ENCODE measurements around the gene OTUB2. TPM values are rescaled to one million over a fixed set of nuclear protein-coding genes. Genes with fewer than 3 reads are reported as not detected.
A peak's percentile ranks its signal among the peaks of the same experiment; 100 is the strongest.

The OTUB2 gene
- total and polyA plus RNA-seq, 5 donors: 0.11 to 0.65 (median 0.34) TPM

- DNase-seq (peak in 2 of 3 donors; percentile 48 to 68), ATAC-seq (peak in 1 of 2 donors; percentile 31)
- H3K27ac ChIP-seq (ENCODE audit: low read length): no peak overlapping the region
- intact Hi-C loops (cut with DNase I): no loop called here
- H3K4me3 ChIP-seq (ENCODE audit: low read length): no peak overlapping the region
- peaks cover 9% of the 10 kb centered on the region for H3K4me1 ChIP-seq (ENCODE audit: control insufficient read depth, insufficient read depth, low read length)
- 66% methylated on average over 13 of the region's 13 CpGs for WGBS
- H3K27me3 ChIP-seq (ENCODE audit: control insufficient read depth, insufficient read depth): no peaks in the 10 kb centered on the region
- no peaks in the 10 kb centered on the region for H3K9me3 ChIP-seq (ENCODE audit: control insufficient read depth, low read length)
These were observed 17.1 kb downstream of the OTUB2 start for GRCh38 chr14:94043111-94043755.

- no peak overlapping the region for H3K4me3 ChIP-seq (ENCODE audit: low read length)
- ATAC-seq: peak in 1 of 2 donors; percentile 8
- no peaks in the 10 kb centered on the region for H3K27me3 ChIP-seq (ENCODE audit: control insufficient read depth, insufficient read depth)
- intact Hi-C loops (cut with DNase I): no loop called here
- H3K4me1 ChIP-seq (ENCODE audit: control insufficient read depth, insufficient read depth, low read length): peaks cover 9% of the 10 kb centered on the region
- DNase-seq: no peak
- H3K9me3 ChIP-seq (ENCODE audit: control insufficient read depth, low read length): no peaks in the 10 kb centered on the region
- no peak overlapping the region for H3K27ac ChIP-seq (ENCODE audit: low read length)
- WGBS: 81% methylated on average over 14 of the region's 14 CpGs
These were observed 17.8 kb downstream of the OTUB2 start for GRCh38 chr14:94043756-94044475.

GRCh38 chr14:94044476-94045091, 18.4 kb downstream of the OTUB2 start:
- 91% methylated on average over 20 of the region's 20 CpGs for WGBS
- Histone ChIP-seq H3K27me3 (ENCODE audit: control insufficient read depth, insufficient read depth) (no peaks in the 10 kb centered on the region), H3K4me3 (ENCODE audit: low read length) (no peak overlapping the region), H3K9me3 (ENCODE audit: control insufficient read depth, low read length) (no peaks in the 10 kb centered on the region), H3K27ac (ENCODE audit: low read length) (no peak overlapping the region), H3K4me1 (ENCODE audit: control insufficient read depth, insufficient read depth, low read length) (peaks cover 9% of the 10 kb centered on the region)
- intact Hi-C loops (cut with DNase I): no loop called here
- no peak for DNase-seq
- no peak for ATAC-seq

GRCh38 chr14:94045101-94045500, 19.0 kb downstream of the OTUB2 start:
- ATAC-seq (no peak), DNase-seq (no peak)
- H3K27me3 ChIP-seq (ENCODE audit: control insufficient read depth, insufficient read depth): no peaks in the 10 kb centered on the region
- intact Hi-C loops (cut with DNase I): no loop called here
- H3K4me1 ChIP-seq (ENCODE audit: control insufficient read depth, insufficient read depth, low read length): peaks cover 9% of the 10 kb centered on the region
- no peak overlapping the region for H3K27ac ChIP-seq (ENCODE audit: low read length)
- H3K9me3 ChIP-seq (ENCODE audit: control insufficient read depth, low read length): no peaks in the 10 kb centered on the region
- no peak overlapping the region for H3K4me3 ChIP-seq (ENCODE audit: low read length)
- WGBS: 95% methylated on average over 8 of the region's 8 CpGs

GRCh38 chr14:94045563-94046345, 19.6 kb downstream of the OTUB2 start:
- no peak overlapping the region for H3K27ac ChIP-seq (ENCODE audit: low read length)
- no peak overlapping the region for H3K4me3 ChIP-seq (ENCODE audit: low read length)
- intact Hi-C loops (cut with DNase I): no loop called here
- H3K9me3 ChIP-seq (ENCODE audit: control insufficient read depth, low read length): no peaks in the 10 kb centered on the region
- H3K27me3 ChIP-seq (ENCODE audit: control insufficient read depth, insufficient read depth): no peaks in the 10 kb centered on the region
- 90% methylated on average over 19 of the region's 19 CpGs for WGBS
- DNase-seq (no peak), ATAC-seq (no peak)
- peaks cover 9% of the 10 kb centered on the region for H3K4me1 ChIP-seq (ENCODE audit: control insufficient read depth, insufficient read depth, low read length)

- DNase-seq: no peak
- Histone ChIP-seq H3K27me3 (ENCODE audit: control insufficient read depth, insufficient read depth) (no peaks in the 10 kb centered on the region), H3K27ac (ENCODE audit: low read length) (no peak overlapping the region), H3K9me3 (ENCODE audit: control insufficient read depth, low read length) (no peaks in the 10 kb centered on the region), H3K4me1 (ENCODE audit: control insufficient read depth, insufficient read depth, low read length) (peaks cover 5% of the 10 kb centered on the region), H3K4me3 (ENCODE audit: low read length) (no peak overlapping the region)
- no peak for ATAC-seq
- intact Hi-C loops (cut with DNase I): no loop called here
- WGBS: 85% methylated on average over 7 of the region's 7 CpGs
These were observed 20.6 kb downstream of the OTUB2 start for GRCh38 chr14:94046696-94047250.

- no peak for DNase-seq
- no peak for ATAC-seq
- WGBS: 76% methylated on average over 3 of the region's 3 CpGs
- Histone ChIP-seq H3K4me3 (ENCODE audit: low read length) (no peak overlapping the region), H3K27me3 (ENCODE audit: control insufficient read depth, insufficient read depth) (no peaks in the 10 kb centered on the region), H3K4me1 (ENCODE audit: control insufficient read depth, insufficient read depth, low read length) (peaks cover 3% of the 10 kb centered on the region), H3K9me3 (ENCODE audit: control insufficient read depth, low read length) (no peaks in the 10 kb centered on the region), H3K27ac (ENCODE audit: low read length) (no peak overlapping the region)
- intact Hi-C loops (cut with DNase I): no loop called here
These were observed 21.4 kb downstream of the OTUB2 start for GRCh38 chr14:94047581-94047980.

- H3K27me3 ChIP-seq (ENCODE audit: control insufficient read depth, insufficient read depth): no peaks in the 10 kb centered on the region
- 66% methylated on average over 10 of the region's 10 CpGs for WGBS
These were observed 22.8 kb downstream of the OTUB2 start for GRCh38 chr14:94048691-94049624.

GRCh38 chr14:94049625-94050023, 23.5 kb downstream of the OTUB2 start:
- 90% methylated on average over 2 of the region's 2 CpGs for WGBS
- Histone ChIP-seq H3K27ac (ENCODE audit: low read length) (no peak overlapping the region), H3K4me3 (ENCODE audit: low read length) (no peak overlapping the region), H3K4me1 (ENCODE audit: control insufficient read depth, insufficient read depth, low read length) (no peaks in the 10 kb centered on the region), H3K27me3 (ENCODE audit: control insufficient read depth, insufficient read depth) (no peaks in the 10 kb centered on the region), H3K9me3 (ENCODE audit: control insufficient read depth, low read length) (no peaks in the 10 kb centered on the region)
- intact Hi-C loops (cut with DNase I): no loop called here
- no peak for DNase-seq
- no peak for ATAC-seq

More at GRCh38 chr14:94048691-94049624, 22.8 kb downstream of the OTUB2 start:
- intact Hi-C loops (cut with DNase I): no loop called here
- Histone ChIP-seq H3K9me3 (ENCODE audit: control insufficient read depth, low read length) (no peaks in the 10 kb centered on the region), H3K4me3 (ENCODE audit: low read length) (no peak overlapping the region), H3K27ac (ENCODE audit: low read length) (peak overlapping the region; percentile 16), H3K4me1 (ENCODE audit: control insufficient read depth, insufficient read depth, low read length) (no peaks in the 10 kb centered on the region)
- DNase-seq (peak in 1 of 3 donors; percentile 26), ATAC-seq (no peak)
